Activated T-cell treated with anti-CD3 and anti-CD28 coated beads for 1 hour (primary cell): Measurements from ENCODE around the gene AIG1.
"Not testable (repeated sequence)": the region's sequence is repeated elsewhere in the genome, so short reads cannot be mapped to it uniquely, and the experiment has no call there.

Experiments
- DNase-seq: peaks from one replicate; pipeline ENCODE4 v3.0.0-alpha.2; 2020; ENCODE audit warnings: low read depth

Gene AIG1

GRCh38 chr6:143234734-143235133, 174.0 kb downstream of the AIG1 start:
- no peak for DNase-seq

GRCh38 chr6:143236151-143236798, 175.6 kb downstream of the AIG1 start:
- DNase-seq = no peak

- no peak for DNase-seq
These were observed 177.6 kb downstream of the AIG1 start for GRCh38 chr6:143238306-143238705.

GRCh38 chr6:143241111-143241510, 180.4 kb downstream of the AIG1 start:
- DNase-seq = no peak

GRCh38 chr6:143241911-143242310, 181.2 kb downstream of the AIG1 start:
- no peak for DNase-seq

GRCh38 chr6:143243786-143244185, 183.1 kb downstream of the AIG1 start:
- DNase-seq = no peak

- no peak for DNase-seq
These were observed 185.0 kb downstream of the AIG1 start for GRCh38 chr6:143245656-143246055.

GRCh38 chr6:143246166-143246775, 185.6 kb downstream of the AIG1 start:
- not testable (repeated sequence) for DNase-seq

- DNase-seq = no peak
These were observed 186.9 kb downstream of the AIG1 start for GRCh38 chr6:143247586-143247985.

- no peak for DNase-seq
These were observed 187.7 kb downstream of the AIG1 start for GRCh38 chr6:143248359-143248758.

GRCh38 chr6:143251288-143251687, 190.6 kb downstream of the AIG1 start:
- no peak for DNase-seq

GRCh38 chr6:143252961-143253360, 192.3 kb downstream of the AIG1 start:
- no peak for DNase-seq

GRCh38 chr6:143253586-143253985, 192.9 kb downstream of the AIG1 start:
- no peak for DNase-seq

GRCh38 chr6:143258945-143259344, 198.3 kb downstream of the AIG1 start:
- DNase-seq = no peak

GRCh38 chr6:143260857-143261256, 200.2 kb downstream of the AIG1 start:
- DNase-seq = no peak

- DNase-seq = no peak
These were observed 201.3 kb downstream of the AIG1 start for GRCh38 chr6:143261899-143262436.

- no peak for DNase-seq
These were observed 202.2 kb downstream of the AIG1 start for GRCh38 chr6:143262859-143263258.

- DNase-seq = no peak
These were observed 203.7 kb downstream of the AIG1 start for GRCh38 chr6:143264379-143264778.

- no peak for DNase-seq
These were observed 204.5 kb downstream of the AIG1 start for GRCh38 chr6:143264986-143265764.

GRCh38 chr6:143267760-143268159, 207.1 kb downstream of the AIG1 start:
- DNase-seq = no peak

GRCh38 chr6:143268439-143268838, 207.8 kb downstream of the AIG1 start:
- no peak for DNase-seq

- no peak for DNase-seq
These were observed 209.3 kb downstream of the AIG1 start for GRCh38 chr6:143270026-143270425.

GRCh38 chr6:143271024-143271423, 210.3 kb downstream of the AIG1 start:
- DNase-seq = no peak
